ENCODE measurements around the gene SP4. TPM values are rescaled to one million over a fixed set of nuclear protein-coding genes. Genes with fewer than 3 reads are reported as not detected.

SP4 gene
- total and polyA plus RNA-seq, 2 donors (not counting 3 experiments of a cell fraction or from before 2014, with no cell fraction given), result 3.3 to 8.8 TPM

DNA sequence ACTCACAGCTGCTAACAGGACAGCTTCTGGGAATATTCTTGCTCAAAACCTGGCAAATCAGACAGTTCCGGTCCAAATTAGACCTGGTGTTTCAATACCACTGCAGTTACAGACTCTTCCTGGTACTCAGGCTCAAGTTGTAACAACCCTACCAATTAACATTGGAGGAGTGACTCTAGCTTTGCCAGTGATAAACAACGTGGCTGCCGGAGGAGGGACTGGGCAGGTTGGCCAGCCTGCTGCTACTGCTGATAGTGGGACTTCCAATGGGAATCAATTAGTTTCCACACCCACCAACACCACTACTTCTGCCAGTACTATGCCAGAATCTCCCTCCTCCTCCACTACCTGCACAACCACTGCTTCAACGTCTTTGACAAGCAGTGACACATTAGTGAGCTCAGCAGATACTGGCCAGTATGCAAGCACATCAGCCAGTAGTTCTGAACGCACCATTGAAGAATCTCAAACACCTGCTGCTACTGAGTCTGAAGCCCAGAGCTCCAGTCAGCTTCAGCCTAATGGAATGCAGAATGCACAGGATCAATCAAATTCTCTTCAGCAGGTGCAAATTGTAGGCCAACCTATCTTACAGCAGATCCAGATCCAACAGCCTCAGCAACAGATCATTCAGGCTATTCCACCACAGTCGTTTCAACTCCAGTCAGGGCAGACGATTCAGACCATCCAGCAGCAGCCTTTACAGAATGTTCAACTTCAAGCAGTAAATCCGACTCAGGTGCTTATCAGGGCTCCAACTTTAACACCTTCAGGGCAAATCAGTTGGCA, 2.1 kb downstream of the SP4 start:
- no peak overlapping the region for H2AFZ ChIP-seq (ENCODE audit: low read depth, low read length)

DNA sequence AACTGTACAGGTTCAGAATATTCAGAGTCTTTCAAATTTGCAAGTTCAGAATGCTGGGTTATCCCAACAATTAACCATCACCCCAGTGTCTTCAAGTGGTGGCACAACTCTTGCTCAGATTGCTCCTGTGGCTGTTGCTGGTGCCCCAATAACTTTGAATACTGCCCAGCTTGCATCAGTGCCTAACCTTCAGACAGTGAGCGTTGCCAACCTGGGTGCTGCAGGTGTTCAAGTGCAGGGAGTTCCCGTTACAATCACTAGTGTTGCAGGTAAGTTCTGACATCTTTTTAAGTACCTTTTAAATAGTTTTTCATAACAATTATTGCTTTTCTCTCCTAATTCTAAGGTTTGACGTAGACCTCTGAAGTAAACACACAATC, 2.7 kb downstream of the SP4 start:
- DNase-seq (ENCODE audit: low read depth, low spot score) (no peak), FAIRE-seq (no peak)
- POLR2A ChIA-PET, result no interaction called here
- no TSS peak for BruUV-seq (replicated peaks)
- Histone ChIP-seq H3K4me2 (ENCODE audit: insufficient read depth, low read length) (peak overlapping the region; percentile 32), H4K20me1 (replicated peaks; ENCODE audit: control insufficient read depth, extremely low read depth, insufficient read depth, low read length) (no peaks in the 10 kb centered on the region), H3K9ac (replicated peaks; ENCODE audit: extremely low read depth, insufficient read depth, low read length) (no peak overlapping the region), H3K4me3 (replicated peaks in 1 of 3; ENCODE audit: insufficient read depth in 1 of 3, low read depth in 1 of 3, low read length in 3 of 3) (no peak overlapping the region), H3K9me1 (replicated peaks; ENCODE audit: control insufficient read depth, extremely low read depth, insufficient read depth, low read length) (no peaks in the 10 kb centered on the region), H3K27ac (ENCODE audit: insufficient read depth, low read depth, low read length) (no peak overlapping the region), H3K9me3 (replicated peaks; ENCODE audit: control insufficient read depth, insufficient read depth, low read length) (no peaks in the 10 kb centered on the region), H3K27me3 (ENCODE audit: control insufficient read depth in 2 of 2, insufficient read depth in 2 of 2, low read length in 2 of 2) (no peaks in the 10 kb centered on the region), H3K79me2 (ENCODE audit: control insufficient read depth, insufficient read depth, low read length) (peaks cover 6% of the 10 kb centered on the region), H3K4me1 (ENCODE audit: control insufficient read depth, extremely low read depth, insufficient read depth, low read length) (peaks cover 17% of the 10 kb centered on the region), H2AFZ (ENCODE audit: low read depth, low read length) (no peak overlapping the region), H3K36me3 (ENCODE audit: control insufficient read depth in 2 of 2, extremely low read depth in 1 of 2, insufficient read depth in 2 of 2, low read length in 2 of 2) (peaks cover 0 to 2% of the 10 kb centered on the region in 2 experiments)
- intact Hi-C loops (cut with micrococcal nuclease), result no loop called here
- dilution Hi-C loops (cut with MboI; ENCODE audit: extremely low pct_ligation_motif_present, low sequenced_read_pairs), result no loop called here
- CTCF ChIA-PET, result interaction anchor here (1.2 to 1.6 kb wide), 2 partner anchors 11 to 44 kb away, joined by 4 to 6 read pairs; no protein-coding TSS in a partner anchor
- TF ChIP-seq EZH2 (IDR thresholded peaks at IDR 0.05; ENCODE audit: borderline replicate concordance, low read depth, low read length, severe bottlenecking) (no peak), MYC (IDR thresholded peaks at IDR 0.05; ENCODE audit: low read depth, low read length) (no peak), FOS (IDR thresholded peaks at IDR 0.05; ENCODE audit: borderline replicate concordance, insufficient read depth, low read length) (no peak), POLR2A (IDR thresholded peaks at IDR 0.05; ENCODE audit: low read depth, low read length) (no peak), GATA2 (IDR thresholded peaks at IDR 0.05; ENCODE audit: insufficient read depth, insufficient read length, low read depth, low read length) (no peak), JUN (IDR thresholded peaks at IDR 0.05; ENCODE audit: borderline replicate concordance, insufficient read depth, insufficient read length, low read depth) (no peak), POLR2AphosphoS5 (IDR thresholded peaks at IDR 0.05; ENCODE audit: insufficient read depth, low read depth, low read length) (no peak)
- TF ChIP-seq, protein P1, sequence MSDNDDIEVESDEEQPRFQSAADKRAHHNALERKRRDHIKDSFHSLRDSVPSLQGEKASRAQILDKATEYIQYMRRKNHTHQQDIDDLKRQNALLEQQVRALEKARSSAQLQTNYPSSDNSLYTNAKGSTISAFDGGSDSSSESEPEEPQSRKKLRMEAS (IDR thresholded peaks at IDR 0.05; ENCODE audit: insufficient read depth, insufficient read length), result no peak
- TF ChIP-seq, protein P2, sequence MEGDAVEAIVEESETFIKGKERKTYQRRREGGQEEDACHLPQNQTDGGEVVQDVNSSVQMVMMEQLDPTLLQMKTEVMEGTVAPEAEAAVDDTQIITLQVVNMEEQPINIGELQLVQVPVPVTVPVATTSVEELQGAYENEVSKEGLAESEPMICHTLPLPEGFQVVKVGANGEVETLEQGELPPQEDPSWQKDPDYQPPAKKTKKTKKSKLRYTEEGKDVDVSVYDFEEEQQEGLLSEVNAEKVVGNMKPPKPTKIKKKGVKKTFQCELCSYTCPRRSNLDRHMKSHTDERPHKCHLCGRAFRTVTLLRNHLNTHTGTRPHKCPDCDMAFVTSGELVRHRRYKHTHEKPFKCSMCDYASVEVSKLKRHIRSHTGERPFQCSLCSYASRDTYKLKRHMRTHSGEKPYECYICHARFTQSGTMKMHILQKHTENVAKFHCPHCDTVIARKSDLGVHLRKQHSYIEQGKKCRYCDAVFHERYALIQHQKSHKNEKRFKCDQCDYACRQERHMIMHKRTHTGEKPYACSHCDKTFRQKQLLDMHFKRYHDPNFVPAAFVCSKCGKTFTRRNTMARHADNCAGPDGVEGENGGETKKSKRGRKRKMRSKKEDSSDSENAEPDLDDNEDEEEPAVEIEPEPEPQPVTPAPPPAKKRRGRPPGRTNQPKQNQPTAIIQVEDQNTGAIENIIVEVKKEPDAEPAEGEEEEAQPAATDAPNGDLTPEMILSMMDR (IDR thresholded peaks at IDR 0.05; ENCODE audit: extremely low read depth in 1 of 2, insufficient read depth in 1 of 2, low read depth in 1 of 2, low read length in 2 of 2), result no peak

More for the DNA sequence above, 2.1 kb downstream of the SP4 start:
- CTCF ChIA-PET, result interaction anchor here (1.2 to 1.6 kb wide), 2 partner anchors 11 to 13 kb away, joined by 4 to 6 read pairs; no protein-coding TSS in a partner anchor
- Histone ChIP-seq H3K36me3 (ENCODE audit: control insufficient read depth in 2 of 2, extremely low read depth in 1 of 2, insufficient read depth in 2 of 2, low read length in 2 of 2) (peaks cover 0 to 2% of the 10 kb centered on the region in 2 experiments), H3K9me3 (replicated peaks; ENCODE audit: control insufficient read depth, insufficient read depth, low read length) (no peaks in the 10 kb centered on the region), H3K9me1 (replicated peaks; ENCODE audit: control insufficient read depth, extremely low read depth, insufficient read depth, low read length) (no peaks in the 10 kb centered on the region), H3K9ac (replicated peaks; ENCODE audit: extremely low read depth, insufficient read depth, low read length) (no peak overlapping the region), H3K4me1 (ENCODE audit: control insufficient read depth, extremely low read depth, insufficient read depth, low read length) (peaks cover 17% of the 10 kb centered on the region), H3K4me3 (replicated peaks in 1 of 3; ENCODE audit: insufficient read depth in 1 of 3, low read depth in 1 of 3, low read length in 3 of 3) (no peak overlapping the region), H3K4me2 (ENCODE audit: insufficient read depth, low read length) (no peak overlapping the region), H3K27ac (ENCODE audit: insufficient read depth, low read depth, low read length) (no peak overlapping the region), H3K79me2 (ENCODE audit: control insufficient read depth, insufficient read depth, low read length) (peaks cover 6% of the 10 kb centered on the region), H3K27me3 (ENCODE audit: control insufficient read depth in 2 of 2, insufficient read depth in 2 of 2, low read length in 2 of 2) (no peaks in the 10 kb centered on the region), H4K20me1 (replicated peaks; ENCODE audit: control insufficient read depth, extremely low read depth, insufficient read depth, low read length) (no peaks in the 10 kb centered on the region)
- intact Hi-C loops (cut with micrococcal nuclease), result loop anchor here (5.0 kb wide), 2 partner anchors 1098 to 1723 kb away; partner anchors contain the start of genes ITGB8 and POLR1F
- dilution Hi-C loops (cut with MboI; ENCODE audit: extremely low pct_ligation_motif_present, low sequenced_read_pairs), result no loop called here
- TF ChIP-seq, protein P1 (IDR thresholded peaks at IDR 0.05; ENCODE audit: insufficient read depth, insufficient read length), result no peak
- no peak for TF ChIP-seq GATA2 (IDR thresholded peaks at IDR 0.05; ENCODE audit: insufficient read depth, insufficient read length, low read depth, low read length)
- no peak for TF ChIP-seq POLR2A (IDR thresholded peaks at IDR 0.05; ENCODE audit: low read depth, low read length)
- no peak for TF ChIP-seq EZH2 (IDR thresholded peaks at IDR 0.05; ENCODE audit: borderline replicate concordance, low read depth, low read length, severe bottlenecking)
- TF ChIP-seq POLR2AphosphoS5 (IDR thresholded peaks at IDR 0.05; ENCODE audit: insufficient read depth, low read depth, low read length), result no peak
- TF ChIP-seq MYC (IDR thresholded peaks at IDR 0.05; ENCODE audit: low read depth, low read length), result no peak
- no peak for DNase-seq (ENCODE audit: low read depth, low spot score)
- no TSS peak for BruUV-seq (replicated peaks)
- POLR2A ChIA-PET, result no interaction called here
- FAIRE-seq, result no peak
